Measurements from ENCODE around the gene ACBD3. TPM values are rescaled to one million over a fixed set of nuclear protein-coding genes. Genes with fewer than 3 reads are reported as not detected.

The ACBD3 gene
- polyA plus RNA-seq, 1 experiment: 22.8 TPM

DNA sequence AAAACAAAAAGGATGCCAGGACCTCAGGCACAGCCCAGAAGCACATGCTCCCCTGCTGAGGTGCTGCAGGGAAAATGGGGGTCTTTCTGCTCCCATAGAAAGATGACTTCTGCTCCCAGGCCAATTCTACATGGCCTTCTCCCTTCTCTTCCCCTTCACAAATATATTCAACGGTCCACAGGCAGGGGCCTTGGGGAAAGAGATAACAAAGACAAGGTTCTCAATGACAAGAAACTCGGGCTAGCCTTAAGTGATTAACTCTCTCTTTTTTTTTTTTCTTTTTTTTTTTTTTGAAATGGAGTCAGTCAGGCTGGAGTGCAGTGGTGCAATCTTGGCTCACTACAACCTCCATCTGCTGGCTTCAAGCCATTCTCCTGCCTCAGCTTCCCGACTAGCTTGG, 69.9 kb downstream of the ACBD3 start:
- TF ChIP-seq, protein P1, sequence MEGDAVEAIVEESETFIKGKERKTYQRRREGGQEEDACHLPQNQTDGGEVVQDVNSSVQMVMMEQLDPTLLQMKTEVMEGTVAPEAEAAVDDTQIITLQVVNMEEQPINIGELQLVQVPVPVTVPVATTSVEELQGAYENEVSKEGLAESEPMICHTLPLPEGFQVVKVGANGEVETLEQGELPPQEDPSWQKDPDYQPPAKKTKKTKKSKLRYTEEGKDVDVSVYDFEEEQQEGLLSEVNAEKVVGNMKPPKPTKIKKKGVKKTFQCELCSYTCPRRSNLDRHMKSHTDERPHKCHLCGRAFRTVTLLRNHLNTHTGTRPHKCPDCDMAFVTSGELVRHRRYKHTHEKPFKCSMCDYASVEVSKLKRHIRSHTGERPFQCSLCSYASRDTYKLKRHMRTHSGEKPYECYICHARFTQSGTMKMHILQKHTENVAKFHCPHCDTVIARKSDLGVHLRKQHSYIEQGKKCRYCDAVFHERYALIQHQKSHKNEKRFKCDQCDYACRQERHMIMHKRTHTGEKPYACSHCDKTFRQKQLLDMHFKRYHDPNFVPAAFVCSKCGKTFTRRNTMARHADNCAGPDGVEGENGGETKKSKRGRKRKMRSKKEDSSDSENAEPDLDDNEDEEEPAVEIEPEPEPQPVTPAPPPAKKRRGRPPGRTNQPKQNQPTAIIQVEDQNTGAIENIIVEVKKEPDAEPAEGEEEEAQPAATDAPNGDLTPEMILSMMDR (IDR thresholded peaks at IDR 0.05; ENCODE audit: insufficient read depth, low read depth, low read length): no peak
- Histone ChIP-seq H3K4me3 (ENCODE audit: low read depth, low read length) (no peak overlapping the region), H3K36me3 (ENCODE audit: control insufficient read depth, insufficient read depth, low read length) (no peaks in the 10 kb centered on the region), H3K27me3 (ENCODE audit: control insufficient read depth, insufficient read depth, low read length) (peaks cover 2% of the 10 kb centered on the region; the same call in 1 of the 2 replicates)
- POLR2A ChIA-PET: no interaction called here
- CTCF ChIA-PET: interaction anchor here (1.4 to 3.9 kb wide), 2 partner anchors 9 to 52 kb away, joined by 5 to 25 read pairs; no protein-coding TSS in a partner anchor
- no peak for DNase-seq (ENCODE audit: low read depth)

DNA sequence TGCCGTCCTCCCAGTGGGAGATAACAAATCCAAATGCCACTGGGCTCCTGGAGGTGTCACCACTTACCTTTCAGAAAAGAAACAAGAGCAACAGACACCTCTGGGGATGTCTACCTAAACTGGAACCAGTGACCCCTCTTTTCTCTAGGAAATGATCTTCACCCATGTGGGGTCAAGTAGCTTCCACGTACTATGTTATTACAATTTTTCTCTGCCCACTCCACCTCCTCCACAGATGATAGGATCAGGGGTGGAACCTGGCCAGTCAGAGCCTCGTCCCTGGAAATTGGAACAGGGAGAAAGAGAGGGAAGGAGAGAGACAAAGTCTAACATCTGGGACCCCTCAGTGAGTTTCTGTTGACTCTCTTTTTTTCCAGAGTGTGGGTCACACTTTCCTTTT, 73.9 kb downstream of the ACBD3 start:
- POLR2A ChIA-PET: no interaction called here

DNA sequence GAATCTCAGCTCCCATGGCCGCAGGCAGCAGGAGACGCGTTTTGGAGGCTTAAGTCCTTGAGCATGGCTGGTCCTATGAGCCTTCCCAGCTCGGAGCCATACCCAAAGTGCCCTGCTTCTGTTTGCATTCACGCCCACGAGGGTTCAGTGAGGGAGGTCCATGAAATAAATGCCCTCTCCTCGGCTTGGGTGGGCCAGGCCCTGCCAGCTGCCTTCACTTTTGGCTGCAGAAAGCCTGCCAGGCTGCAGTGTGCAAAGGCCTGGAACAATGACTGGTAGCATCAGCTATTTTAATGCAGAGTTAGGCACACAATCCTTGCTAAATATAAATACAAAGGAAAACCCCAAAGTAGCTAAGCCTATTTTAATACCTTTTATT, 74.7 kb downstream of the ACBD3 start:
- CTCF ChIA-PET: interaction anchor here (1.6 to 5.8 kb wide), 3 partner anchors 12 to 86 kb away, joined by 6 to 42 read pairs (median 9); no protein-coding TSS in a partner anchor
- no peak overlapping the region for H3K4me3 ChIP-seq (ENCODE audit: low read depth, low read length)
- no peaks in the 10 kb centered on the region for H3K27me3 ChIP-seq (ENCODE audit: control insufficient read depth, insufficient read depth, low read length)
- POLR2A ChIA-PET: no interaction called here
- TF ChIP-seq, protein P1 (IDR thresholded peaks at IDR 0.05; ENCODE audit: insufficient read depth, low read depth, low read length): no peak
- no peaks in the 10 kb centered on the region for H3K36me3 ChIP-seq (ENCODE audit: control insufficient read depth, insufficient read depth, low read length)
- no peak for DNase-seq (ENCODE audit: low read depth)

More for the DNA sequence above, 73.9 kb downstream of the ACBD3 start:
- CTCF ChIA-PET: interaction anchor here (1.6 to 5.8 kb wide), 3 partner anchors 12 to 85 kb away, joined by 6 to 42 read pairs (median 9); no protein-coding TSS in a partner anchor
- TF ChIP-seq, protein P1 (IDR thresholded peaks at IDR 0.05; ENCODE audit: insufficient read depth, low read depth, low read length): no peak
- Histone ChIP-seq H3K4me3 (ENCODE audit: low read depth, low read length) (no peak overlapping the region), H3K36me3 (ENCODE audit: control insufficient read depth, insufficient read depth, low read length) (no peaks in the 10 kb centered on the region), H3K27me3 (ENCODE audit: control insufficient read depth, insufficient read depth, low read length) (no peaks in the 10 kb centered on the region)
- no peak for DNase-seq (ENCODE audit: low read depth)

DNA sequence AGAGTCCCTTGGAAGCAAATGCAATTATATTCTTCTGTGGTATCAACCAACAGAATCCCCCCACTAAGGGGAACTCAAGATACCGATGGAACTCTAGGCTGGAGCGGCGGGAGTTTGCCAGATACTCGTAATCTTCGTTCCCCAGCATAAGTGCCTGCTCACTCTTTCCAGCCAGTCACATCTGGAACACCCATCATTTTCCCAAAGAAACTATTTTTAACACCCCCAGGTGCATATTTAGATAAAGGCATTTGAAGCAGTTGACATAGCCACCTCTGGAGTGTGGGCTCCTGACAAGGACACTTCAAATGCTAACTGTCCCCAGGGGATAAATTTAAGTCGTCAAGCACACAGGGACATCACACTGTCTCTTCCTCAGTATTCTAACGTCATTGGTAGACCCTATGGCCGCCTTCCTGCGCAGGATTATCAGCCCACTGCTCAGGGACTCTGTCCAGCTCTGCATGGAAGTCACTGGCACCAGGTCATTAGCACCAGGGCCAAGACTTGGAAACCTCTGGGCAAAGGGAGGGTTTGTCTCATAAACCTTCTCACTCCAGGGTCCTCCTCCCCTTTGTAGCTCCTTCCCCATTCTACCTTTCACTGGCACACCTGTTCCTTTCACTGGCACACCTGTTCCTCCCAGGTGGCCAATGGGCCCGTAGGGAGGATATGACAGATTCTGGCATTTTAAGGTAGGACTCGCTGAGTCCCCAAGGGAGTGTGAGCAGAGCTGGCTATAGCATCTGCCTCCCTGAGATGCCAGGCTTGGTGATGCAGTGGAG, 75.3 kb downstream of the ACBD3 start:
- Histone ChIP-seq H3K36me3 (ENCODE audit: control insufficient read depth, insufficient read depth, low read length) (no peaks in the 10 kb centered on the region), H3K4me3 (ENCODE audit: low read depth, low read length) (peak overlapping the region; percentile 54), H3K27me3 (ENCODE audit: control insufficient read depth, insufficient read depth, low read length) (no peaks in the 10 kb centered on the region)
- TF ChIP-seq, protein P1 (IDR thresholded peaks at IDR 0.05; ENCODE audit: insufficient read depth, low read depth, low read length): no peak
- DNase-seq (ENCODE audit: low read depth): no peak
- CTCF ChIA-PET: interaction anchor here (0.7 to 5.8 kb wide), 5 partner anchors 9 to 87 kb away, joined by 6 to 42 read pairs (median 9); no protein-coding TSS in a partner anchor
- POLR2A ChIA-PET: interaction anchor here (0.6 kb wide), 1 partner anchor 14 kb away, joined by 4 read pairs; no protein-coding TSS in a partner anchor

Data from BJ (cell line).